ENCODE data around the gene KIF5C. TPM values are rescaled to one million over a fixed set of nuclear protein-coding genes. Genes with fewer than 3 reads are reported as not detected.

KIF5C gene
- polyA plus RNA-seq, 4 donors = 2.9 to 7.1 (median 4.4) TPM

- no peak for DNase-seq (ENCODE audit: low read depth in 4 of 4, low spot score in 3 of 4)
Measured at GRCh38 chr2:148887350-148888002, 12.4 kb downstream of the KIF5C start.

GRCh38 chr2:148888003-148888501 lies 13.0 kb downstream of the KIF5C start:
- no peak for DNase-seq (ENCODE audit: low read depth in 4 of 4, low spot score in 3 of 4)

DNA sequence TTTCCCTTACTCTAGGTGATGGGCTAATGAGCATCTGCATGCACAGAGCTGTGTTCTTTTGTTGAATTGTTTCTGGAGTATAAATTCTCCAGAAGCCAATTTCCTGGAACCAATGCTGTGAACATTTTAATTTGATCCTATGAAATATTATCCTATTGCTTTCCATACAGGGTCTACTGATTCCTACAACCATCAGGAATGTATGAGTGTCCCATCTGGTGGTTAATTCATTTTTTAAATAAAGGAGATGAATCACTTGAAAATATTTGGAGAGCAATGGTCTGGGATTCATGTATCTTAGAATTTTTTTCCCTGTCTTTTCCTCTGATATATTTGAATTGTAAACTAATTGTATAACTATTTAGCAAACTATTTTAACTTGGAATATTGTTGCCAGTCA lies 14.0 kb downstream of the KIF5C start:
- DNase-seq (ENCODE audit: low read depth in 4 of 4, low spot score in 3 of 4) = no peak

GRCh38 chr2:148893906-148894305 lies 18.9 kb downstream of the KIF5C start:
- DNase-seq (ENCODE audit: low read depth in 4 of 4, low spot score in 3 of 4) = no peak

- no peak for DNase-seq (ENCODE audit: low read depth in 4 of 4, low spot score in 3 of 4)
Measured at GRCh38 chr2:148896136-148896535, 21.1 kb downstream of the KIF5C start.

DNA sequence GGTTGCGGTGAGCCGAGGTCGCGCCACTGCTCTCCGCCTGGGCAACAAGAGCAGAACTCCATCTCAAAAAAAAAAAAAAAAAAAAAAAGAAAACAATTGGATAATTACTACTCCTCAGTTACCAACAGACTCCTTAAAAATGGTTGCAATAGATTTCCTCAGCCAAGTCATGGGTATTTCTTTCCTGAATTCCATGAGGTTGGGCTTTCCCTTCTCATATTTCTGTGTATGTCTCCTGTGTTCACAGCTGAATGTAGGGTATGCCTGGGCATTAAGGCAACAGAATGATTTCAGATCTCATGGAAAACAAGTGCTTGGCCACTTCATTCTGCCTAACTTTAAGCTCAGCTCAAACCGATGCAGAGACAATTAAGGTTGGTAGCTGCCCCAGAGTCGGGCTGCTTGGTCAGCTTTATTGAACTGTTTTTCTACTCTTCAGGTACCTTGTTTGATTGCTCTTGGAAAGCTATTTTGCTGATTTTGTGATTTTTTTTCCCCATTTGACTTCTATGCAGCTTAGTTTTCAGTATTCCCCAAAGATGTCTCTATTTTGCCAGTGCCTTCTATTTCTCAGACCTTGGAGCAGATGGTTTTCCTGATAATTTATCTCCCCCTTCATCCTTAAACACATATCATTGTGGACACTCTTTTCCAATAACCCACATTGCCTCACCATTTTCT lies 24.8 kb downstream of the KIF5C start:
- no peak for DNase-seq (ENCODE audit: low read depth in 4 of 4, low spot score in 3 of 4)

- no peak for DNase-seq (ENCODE audit: low read depth in 4 of 4, low spot score in 3 of 4)
Measured at GRCh38 chr2:148900350-148900837, 25.4 kb downstream of the KIF5C start.

GRCh38 chr2:148901142-148901541 lies 26.1 kb downstream of the KIF5C start:
- no peak for DNase-seq (ENCODE audit: low read depth in 4 of 4, low spot score in 3 of 4)

- no peak for DNase-seq (ENCODE audit: low read depth in 4 of 4, low spot score in 3 of 4)
Measured at GRCh38 chr2:148902798-148903197, 27.8 kb downstream of the KIF5C start.

- DNase-seq (ENCODE audit: low read depth in 4 of 4, low spot score in 3 of 4) = no peak
Measured at GRCh38 chr2:148903294-148903693, 28.3 kb downstream of the KIF5C start.

- DNase-seq (ENCODE audit: low read depth in 4 of 4, low spot score in 3 of 4) = no peak
Measured at GRCh38 chr2:148903979-148904378, 29.0 kb downstream of the KIF5C start.

GRCh38 chr2:148906124-148906523 lies 31.1 kb downstream of the KIF5C start:
- DNase-seq (ENCODE audit: low read depth in 4 of 4, low spot score in 3 of 4) = no peak

DNA sequence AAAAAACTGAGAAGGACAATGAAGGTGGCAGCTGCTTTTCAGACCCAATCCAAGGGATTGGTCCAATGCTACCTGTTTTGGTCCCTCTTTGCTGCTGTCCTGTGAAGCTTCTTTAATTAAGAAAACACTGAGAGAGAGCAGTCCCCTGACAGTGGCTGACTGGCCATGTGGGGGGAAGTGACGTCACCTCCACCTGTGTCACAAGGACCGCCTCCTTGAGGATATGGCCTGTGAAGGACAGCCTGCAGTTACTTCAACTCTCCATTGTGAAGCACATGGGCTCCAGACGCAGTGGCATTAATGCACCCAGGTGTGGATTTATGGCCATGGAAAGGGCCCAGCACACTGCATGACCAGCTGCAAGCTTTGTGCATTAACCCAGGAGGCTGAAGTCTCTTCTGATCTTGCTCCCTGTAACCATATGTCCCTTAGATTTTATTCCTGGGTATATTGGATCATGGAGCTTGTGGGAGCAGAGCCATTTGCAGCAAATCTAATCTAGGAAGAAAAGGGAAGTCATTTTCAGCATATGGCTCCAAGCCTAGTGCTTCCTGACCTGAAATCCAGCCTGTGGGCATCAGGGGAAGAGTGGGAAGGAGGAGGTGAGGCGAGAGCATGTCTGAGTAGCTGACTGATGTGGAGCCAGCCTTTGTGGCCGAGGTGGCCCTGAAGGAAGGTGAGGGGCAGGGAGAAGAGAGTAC lies 32.2 kb downstream of the KIF5C start:
- no peak for DNase-seq (ENCODE audit: low read depth in 4 of 4, low spot score in 3 of 4)

- DNase-seq (ENCODE audit: low read depth in 4 of 4, low spot score in 3 of 4) = no peak
Measured at GRCh38 chr2:148909114-148909513, 34.1 kb downstream of the KIF5C start.

DNA sequence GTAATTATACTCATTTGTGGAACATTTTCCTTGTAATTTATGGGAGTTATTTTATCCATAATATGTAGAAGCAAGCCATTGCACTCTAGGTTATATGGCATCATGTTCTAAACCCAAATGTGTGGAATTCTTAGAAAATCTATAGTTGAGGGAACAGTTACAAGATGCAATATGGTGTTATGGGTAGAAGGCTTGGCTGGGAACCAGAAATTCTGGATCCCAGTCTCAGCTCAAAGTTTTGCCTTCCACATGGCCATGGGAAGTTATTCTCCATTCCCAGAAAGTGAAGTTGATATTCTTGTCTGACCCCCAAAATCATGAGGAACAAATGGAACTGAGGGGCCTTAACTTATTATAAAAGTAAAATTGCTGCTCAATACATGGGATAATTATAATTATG lies 38.0 kb downstream of the KIF5C start:
- DNase-seq (ENCODE audit: low read depth in 4 of 4, low spot score in 3 of 4) = no peak

GRCh38 chr2:148913492-148913891 lies 38.5 kb downstream of the KIF5C start:
- DNase-seq (ENCODE audit: low read depth in 4 of 4, low spot score in 3 of 4) = no peak

DNA sequence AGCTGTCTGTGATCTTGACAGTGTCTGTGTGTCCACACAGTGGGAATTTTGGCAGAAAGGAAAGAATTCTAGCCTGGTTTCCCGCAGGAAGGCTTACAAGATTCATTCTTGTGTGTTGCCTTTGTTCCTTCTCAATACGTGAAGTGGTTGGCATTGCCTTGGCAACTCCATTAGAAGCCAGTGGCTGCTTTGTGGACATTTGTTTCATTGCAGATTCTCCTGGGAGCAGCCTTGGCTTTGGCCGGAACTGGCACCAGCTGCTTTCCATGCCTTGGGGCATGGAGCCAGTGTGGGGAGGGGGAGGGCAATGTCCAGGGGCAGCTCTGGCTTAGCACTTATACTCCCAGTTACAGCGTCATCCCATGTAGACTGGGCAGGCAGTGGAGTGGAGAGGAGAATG lies 39.4 kb downstream of the KIF5C start:
- no peak for DNase-seq (ENCODE audit: low read depth in 4 of 4, low spot score in 3 of 4)

DNA sequence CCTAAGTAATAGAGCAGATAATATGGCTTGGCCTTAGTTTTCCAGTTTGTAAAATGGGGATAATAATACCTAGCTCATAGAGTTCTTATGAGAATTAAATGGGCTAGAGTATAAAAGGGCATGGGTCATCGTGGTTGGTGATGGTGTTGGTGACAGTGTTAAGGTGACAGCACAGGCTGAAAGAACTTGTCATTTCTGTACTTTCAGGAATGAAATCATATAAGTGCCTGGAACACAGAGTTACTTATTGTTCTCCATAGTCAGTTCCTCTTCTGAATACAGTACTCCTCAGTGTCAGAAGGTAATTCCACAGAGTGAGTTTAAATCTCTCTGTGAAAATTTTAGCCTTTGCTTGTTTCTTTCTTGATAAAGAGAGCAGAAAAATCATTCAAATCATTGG lies 42.4 kb downstream of the KIF5C start:
- DNase-seq (ENCODE audit: low read depth in 4 of 4, low spot score in 3 of 4) = no peak

- DNase-seq (ENCODE audit: low read depth in 4 of 4, low spot score in 3 of 4) = no peak
Measured at GRCh38 chr2:148918554-148918953, 43.5 kb downstream of the KIF5C start.

DNA sequence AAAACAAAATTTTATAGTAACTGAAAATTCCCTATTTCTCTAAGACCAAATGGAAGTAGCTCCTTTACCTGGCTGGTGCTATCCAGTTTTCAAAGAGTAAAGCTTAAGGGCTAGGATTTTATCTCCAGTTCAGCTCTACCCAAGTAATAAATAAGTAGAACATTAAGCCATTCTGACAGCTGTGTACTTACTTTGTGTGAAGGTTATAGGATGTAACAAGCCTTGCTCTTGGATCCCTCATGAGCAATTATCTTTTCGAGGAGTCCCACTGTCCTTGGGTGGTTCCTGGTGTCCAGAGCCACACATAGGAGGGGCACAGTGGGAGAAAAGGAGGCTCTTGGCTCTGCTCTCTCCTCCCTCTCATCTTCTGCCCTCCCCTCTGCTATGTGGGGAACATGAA lies 45.5 kb downstream of the KIF5C start:
- no peak for DNase-seq (ENCODE audit: low read depth in 4 of 4, low spot score in 3 of 4)

DNA sequence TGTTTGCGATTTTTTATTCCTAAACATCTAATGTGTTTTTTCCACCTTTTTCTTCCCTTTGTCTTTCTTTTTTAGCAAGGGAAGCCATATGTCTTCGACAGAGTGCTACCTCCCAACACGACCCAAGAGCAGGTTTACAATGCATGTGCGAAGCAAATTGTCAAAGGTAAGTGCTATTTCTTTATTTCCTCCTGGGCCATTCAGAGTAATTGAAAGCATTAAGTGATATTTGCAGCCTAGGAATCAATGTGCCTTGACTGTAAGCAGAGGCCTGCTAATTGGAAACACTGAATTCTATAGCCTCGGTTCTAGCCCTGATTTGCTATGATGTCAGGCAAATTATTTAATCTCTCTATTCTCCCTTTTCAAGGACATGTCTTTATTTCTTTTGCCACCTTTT lies 47.0 kb downstream of the KIF5C start:
- DNase-seq (ENCODE audit: low read depth in 4 of 4, low spot score in 3 of 4) = no peak

All from left renal pelvis (tissue), 4 donors.